SK-N-SH treated with all-trans-retinoic acid at 6 μM for 48 hours (cell line): ENCODE measurements around the gene RASD2.

ENCODE experiments used
- ARNTL ChIP-seq: fragments of 450-650 bp; formaldehyde crosslinking; IDR thresholded peaks from 2 replicates; pipeline ENCODE4 v1.5.0; 2020; ENCODE audit warnings: low read depth, mild to moderate bottlenecking, moderate library complexity, borderline replicate concordance
- CREB5 ChIP-seq: fragments of 250-450 bp; sonication (Bioruptor Pico); IDR thresholded peaks from 2 replicates; pipeline ENCODE4 v1.5.1; 2020; ENCODE audit warnings: low read depth, mild to moderate bottlenecking, moderate library complexity
- ESRRG ChIP-seq: fragments of 250-450 bp; sonication (Bioruptor Pico); IDR thresholded peaks from 2 replicates; pipeline ENCODE4 v1.6.1; 2021; ENCODE audit warnings: mild to moderate bottlenecking
- ISL1 ChIP-seq: fragments of 250-450 bp; sonication (Bioruptor Pico); IDR thresholded peaks from 2 replicates; pipeline ENCODE4 v2.1.2; 2022; ENCODE audit warnings: mild to moderate bottlenecking, moderate library complexity
- OSR1 ChIP-seq: fragments of 250-450 bp; sonication (Bioruptor Pico); IDR thresholded peaks from 2 replicates; pipeline ENCODE4 v1.8.0; 2022; ENCODE audit warnings: moderate library complexity, mild to moderate bottlenecking, inconsistent platforms
- PATZ1 ChIP-seq: fragments of 250-450 bp; sonication (Bioruptor Pico); IDR thresholded peaks from 2 replicates; pipeline ENCODE4 v1.8.0; 2020; ENCODE audit warnings: mild to moderate bottlenecking, moderate library complexity, borderline replicate concordance
- RARB ChIP-seq: fragments of 250-450 bp; sonication (Bioruptor Pico); IDR thresholded peaks from 2 replicates; pipeline ENCODE4 v1.8.0; 2021; ENCODE audit warnings: mild to moderate bottlenecking, moderate library complexity
- ZC3H10 ChIP-seq: fragments of 250-450 bp; sonication (Bioruptor Pico); IDR thresholded peaks from 2 replicates; pipeline ENCODE4 v1.5.1; 2021; ENCODE audit warnings: mild to moderate bottlenecking, moderate library complexity
- ZFP30 ChIP-seq: fragments of 450-650 bp; formaldehyde crosslinking; IDR thresholded peaks from 2 replicates; pipeline ENCODE4 v1.5.0; 2022; ENCODE audit warnings: mild to moderate bottlenecking, moderate library complexity
- ZNF8 ChIP-seq: fragments of 450-650 bp; formaldehyde crosslinking; IDR thresholded peaks from 2 replicates; pipeline ENCODE4 v1.5.0; 2020; ENCODE audit warnings: mild to moderate bottlenecking, moderate library complexity
- TF ChIP-seq, protein P1 (sequence below): fragments of 250-450 bp; sonication (Bioruptor Pico); IDR thresholded peaks from 2 replicates; pipeline ENCODE4 v1.5.0; 2020; ENCODE audit warnings: mild to moderate bottlenecking, moderate library complexity

DNA sequence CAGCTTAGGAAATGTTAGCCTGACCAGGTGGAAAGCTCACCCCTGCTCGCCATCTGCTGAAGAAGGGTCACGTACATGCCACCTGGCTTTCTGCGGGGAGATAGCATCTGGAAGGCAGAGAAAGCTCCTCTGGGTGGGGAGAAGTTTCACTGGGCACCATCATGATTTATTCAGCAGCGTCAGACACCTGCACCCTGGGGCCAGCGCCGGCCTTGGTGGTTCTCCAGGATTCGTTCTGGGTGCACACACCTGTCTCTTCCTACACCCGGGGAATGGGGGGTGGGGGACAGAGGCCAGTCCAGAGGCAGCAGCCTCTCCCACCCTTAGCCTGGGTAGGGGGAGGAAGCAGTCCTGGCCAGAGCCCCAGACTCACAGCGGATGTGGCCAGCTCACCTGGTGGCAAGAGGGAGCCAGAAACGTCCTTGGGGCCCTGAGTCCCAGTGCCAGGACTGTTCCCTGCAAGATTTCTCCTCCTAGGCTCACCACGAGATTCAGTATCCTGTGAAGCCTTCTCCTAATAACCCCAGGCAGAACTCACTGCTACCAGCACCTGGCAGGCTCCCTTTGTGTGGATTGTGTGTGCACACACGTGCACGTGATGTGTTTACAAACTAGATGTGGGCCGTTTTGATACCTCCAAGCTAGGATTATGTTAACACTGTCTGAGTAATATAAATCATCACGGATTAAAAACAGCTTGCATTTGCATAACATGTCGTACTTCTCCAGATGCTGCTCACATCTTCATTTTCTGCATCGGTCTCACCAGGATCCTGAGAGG, 17.3 kb upstream of the RASD2 start:
- no peak for TF ChIP-seq ZFP30 (CRISPR knock-in tag)
- no peak for TF ChIP-seq CREB5 (CRISPR knock-in tag)
- no peak for TF ChIP-seq ISL1
- TF ChIP-seq ZC3H10, result no peak
- no peak for TF ChIP-seq ARNTL
- no peak for TF ChIP-seq PATZ1
- TF ChIP-seq ZNF8, result no peak
- no peak for TF ChIP-seq ESRRG
- TF ChIP-seq, protein P1, sequence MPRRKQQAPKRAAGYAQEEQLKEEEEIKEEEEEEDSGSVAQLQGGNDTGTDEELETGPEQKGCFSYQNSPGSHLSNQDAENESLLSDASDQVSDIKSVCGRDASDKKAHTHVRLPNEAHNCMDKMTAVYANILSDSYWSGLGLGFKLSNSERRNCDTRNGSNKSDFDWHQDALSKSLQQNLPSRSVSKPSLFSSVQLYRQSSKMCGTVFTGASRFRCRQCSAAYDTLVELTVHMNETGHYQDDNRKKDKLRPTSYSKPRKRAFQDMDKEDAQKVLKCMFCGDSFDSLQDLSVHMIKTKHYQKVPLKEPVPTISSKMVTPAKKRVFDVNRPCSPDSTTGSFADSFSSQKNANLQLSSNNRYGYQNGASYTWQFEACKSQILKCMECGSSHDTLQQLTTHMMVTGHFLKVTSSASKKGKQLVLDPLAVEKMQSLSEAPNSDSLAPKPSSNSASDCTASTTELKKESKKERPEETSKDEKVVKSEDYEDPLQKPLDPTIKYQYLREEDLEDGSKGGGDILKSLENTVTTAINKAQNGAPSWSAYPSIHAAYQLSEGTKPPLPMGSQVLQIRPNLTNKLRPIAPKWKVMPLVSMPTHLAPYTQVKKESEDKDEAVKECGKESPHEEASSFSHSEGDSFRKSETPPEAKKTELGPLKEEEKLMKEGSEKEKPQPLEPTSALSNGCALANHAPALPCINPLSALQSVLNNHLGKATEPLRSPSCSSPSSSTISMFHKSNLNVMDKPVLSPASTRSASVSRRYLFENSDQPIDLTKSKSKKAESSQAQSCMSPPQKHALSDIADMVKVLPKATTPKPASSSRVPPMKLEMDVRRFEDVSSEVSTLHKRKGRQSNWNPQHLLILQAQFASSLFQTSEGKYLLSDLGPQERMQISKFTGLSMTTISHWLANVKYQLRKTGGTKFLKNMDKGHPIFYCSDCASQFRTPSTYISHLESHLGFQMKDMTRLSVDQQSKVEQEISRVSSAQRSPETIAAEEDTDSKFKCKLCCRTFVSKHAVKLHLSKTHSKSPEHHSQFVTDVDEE (CRISPR knock-in tag), result no peak
- no peak for TF ChIP-seq RARB (CRISPR knock-in tag)
- no peak for TF ChIP-seq OSR1 (CRISPR knock-in tag)
